GM12878 (cell line): ENCODE data around the gene NANOS2. TPM values are rescaled to one million over a fixed set of nuclear protein-coding genes. Genes with fewer than 3 reads are reported as not detected.

Experiments
- ATAC-seq: fragments of 200-7000 bp; cut with Tn5 transposase; 3 replicates; pipeline ENCODE4 v1.9.1; 2020; ENCODE audit warnings: mild to moderate bottlenecking, moderate library complexity
- BruUV-seq: library from RNA; stranded (reverse); fragments of 400-500 nt; replicated peaks from 2 replicates; lab custom pipeline; 2021; lab: Mats Ljungman, UMichigan
- CTCF ChIA-PET: fragments of 300-600 bp; sonication (Branson Sonifier 250); formaldehyde crosslinking; extraction: SDS; loops from one replicate; lab custom pipeline; 2021; ENCODE audit warnings: inconsistent platforms; lab: Yijun Ruan, JAX
- POLR2A ChIA-PET: fragments of 350-600 bp; formaldehyde crosslinking; extraction: SDS; loops from one replicate; lab custom pipeline; 2021; ENCODE audit warnings: inconsistent platforms; lab: Charles Lee
- RAD21 ChIA-PET: fragments of 300-600 bp; sonication (Branson Sonifier 250); formaldehyde crosslinking; loops from one replicate; lab custom pipeline; 2023; ENCODE audit warnings: antibody characterized with exemption; ENCODE audit not compliant: unreplicated experiment; lab: Charles Lee
- SMC1A ChIA-PET: fragments of 300-600 bp; sonication (Branson Sonifier 250); formaldehyde crosslinking; loops from one replicate; lab custom pipeline; 2023; ENCODE audit not compliant: unreplicated experiment, uncharacterized antibody; lab: Charles Lee
- DNase-seq: peaks from one replicate; pipeline ENCODE4 v3.0.0-alpha.2; 2011; ENCODE audit warnings: low read depth, low spot score
- FAIRE-seq: peaks from 3 replicates; lab custom pipeline; 2011; peaks lifted over from hg19 to GRCh38; lab: Jason Lieb, UNC
- H2AFZ ChIP-seq: 2 replicates; pipeline ENCODE4 v1.6.0; 2011; ENCODE audit warnings: low read depth, low read length, control low read depth; ENCODE audit not compliant: control insufficient read depth
- H3K27ac ChIP-seq: 2 replicates; pipeline ENCODE4 v1.5.1; 2011; ENCODE audit warnings: control low read depth; ENCODE audit not compliant: control insufficient read depth, insufficient read depth
- H3K27me3 ChIP-seq, 2 experiments: replicated peaks in 1 of 2; 2 replicates each; pipeline versions ENCODE4 v1.6.0 to v1.6.1; 2011; ENCODE audit warnings: low read length in 1 of 2; ENCODE audit not compliant: control insufficient read depth in 2 of 2, insufficient read depth in 2 of 2
- H3K36me3 ChIP-seq, 2 experiments: 2 replicates each; pipeline ENCODE4 v1.5.1; 2011; ENCODE audit warnings: low read length in 1 of 2; ENCODE audit not compliant: control insufficient read depth in 2 of 2, insufficient read depth in 2 of 2
- H3K4me1 ChIP-seq: 2 replicates; pipeline ENCODE4 v1.6.1; 2011; ENCODE audit warnings: mild to moderate bottlenecking, low read length, moderate library complexity, mixed read lengths; ENCODE audit not compliant: control insufficient read depth, insufficient read depth
- H3K4me2 ChIP-seq: 2 replicates; pipeline ENCODE4 v1.6.0; 2011; ENCODE audit warnings: control low read depth; ENCODE audit not compliant: control insufficient read depth, insufficient read depth
- H3K4me3 ChIP-seq: fragments of 200-600 bp; sonication (generic); 2 replicates; pipeline ENCODE4 v1.5.1; 2016
- H3K79me2 ChIP-seq: 2 replicates; pipeline ENCODE4 v1.6.0; 2011; ENCODE audit warnings: low read length; ENCODE audit not compliant: control insufficient read depth, insufficient read depth
- H3K9ac ChIP-seq: 2 replicates; pipeline ENCODE4 v1.8.0; 2011; ENCODE audit warnings: low read length, control low read depth, mixed read lengths; ENCODE audit not compliant: control insufficient read depth, insufficient read depth
- H3K9me3 ChIP-seq: replicated peaks from 3 replicates; pipeline ENCODE4 v1.5.1; 2011; ENCODE audit warnings: mild to moderate bottlenecking, low read length; ENCODE audit not compliant: control insufficient read depth, insufficient read depth
- H4K20me1 ChIP-seq: 2 replicates; pipeline ENCODE4 v1.6.0; 2011; ENCODE audit not compliant: control insufficient read depth, insufficient read depth
- ATF2 ChIP-seq: IDR thresholded peaks from 2 replicates; pipeline ENCODE4 v1.6.1; 2012; ENCODE audit warnings: low read length, inconsistent platforms
- ATF7 ChIP-seq: fragments of 450-650 bp; IDR thresholded peaks from 2 replicates; pipeline ENCODE4 v1.6.1; 2016; ENCODE audit warnings: low read depth, mild to moderate bottlenecking
- BACH1 ChIP-seq: fragments of 450-650 bp; IDR thresholded peaks from 2 replicates; pipeline ENCODE4 v1.6.1; 2017; ENCODE audit warnings: mild to moderate bottlenecking, borderline replicate concordance
- BHLHE40 ChIP-seq, 2 experiments: fragments of 450-650 bp in 1 of 2; IDR thresholded peaks; 2 replicates each; pipeline ENCODE4 v1.6.1; 2011 to 2017; ENCODE audit warnings: low read depth in 2 of 2, borderline replicate concordance in 1 of 2, improper control_type of control experiment in 1 of 2, low read length in 1 of 2, mild to moderate bottlenecking in 1 of 2
- EGR1 ChIP-seq, 2 experiments: IDR thresholded peaks; 1 replicate in 1 of 2; 2 replicates in 1 of 2; pipeline ENCODE4 v1.6.1; 2011 to 2012; ENCODE audit warnings: low read depth in 2 of 2, low read length in 2 of 2, borderline replicate concordance in 1 of 2, mild to moderate bottlenecking in 1 of 2, moderate library complexity in 1 of 2
- HDAC2 ChIP-seq: fragments of 200-600 bp; sonication (generic); IDR thresholded peaks from 2 replicates; pipeline ENCODE4 v1.6.1; 2017
- IRF3 ChIP-seq: fragments of 450-650 bp; IDR thresholded peaks from 2 replicates; pipeline ENCODE4 v1.6.1; 2014; ENCODE audit warnings: mild to moderate bottlenecking
- MEF2B ChIP-seq: fragments of 450-650 bp; IDR thresholded peaks from 2 replicates; pipeline ENCODE4 v1.6.1; 2018; ENCODE audit warnings: mild to moderate bottlenecking, moderate library complexity; ENCODE audit not compliant: partially characterized antibody, poor library complexity, severe bottlenecking
- MXI1 ChIP-seq: fragments of 150-350 bp; IDR thresholded peaks from 2 replicates; pipeline ENCODE4 v1.6.1; 2011; ENCODE audit warnings: low read depth, mild to moderate bottlenecking, inconsistent platforms, low read length, improper control_type of control experiment
- NBN ChIP-seq: fragments of 450-650 bp; IDR thresholded peaks from 2 replicates; pipeline ENCODE4 v1.6.1; 2016
- NFYA ChIP-seq: IDR thresholded peaks from 2 replicates; pipeline ENCODE4 v1.6.1; 2011; ENCODE audit warnings: low read depth, mild to moderate bottlenecking, low read length, improper control_type of control experiment, borderline replicate concordance
- PAX5 ChIP-seq: IDR thresholded peaks from 2 replicates; pipeline ENCODE4 v1.6.1; 2011; ENCODE audit warnings: low read depth, low read length, borderline replicate concordance
- RB1 ChIP-seq: fragments of 450-650 bp; formaldehyde crosslinking; IDR thresholded peaks from 2 replicates; pipeline ENCODE4 v1.6.1; 2017; ENCODE audit warnings: mild to moderate bottlenecking, borderline replicate concordance
- TCF3 ChIP-seq: IDR thresholded peaks from 2 replicates; pipeline ENCODE4 v1.6.1; 2012; ENCODE audit warnings: low read depth, mild to moderate bottlenecking, low read length, borderline replicate concordance; ENCODE audit not compliant: insufficient read depth
- TCF7 ChIP-seq: IDR thresholded peaks from 2 replicates; pipeline ENCODE4 v1.6.1; 2014; ENCODE audit warnings: antibody characterized with exemption, borderline replicate concordance
- ZBED1 ChIP-seq: IDR thresholded peaks from 2 replicates; pipeline ENCODE4 v1.6.1; 2016; ENCODE audit warnings: borderline replicate concordance
- ZNF207 ChIP-seq: fragments of 450-650 bp; IDR thresholded peaks from 2 replicates; pipeline ENCODE4 v1.6.1; 2014; ENCODE audit warnings: antibody characterized with exemption, mild to moderate bottlenecking, borderline replicate concordance
- WGBS: methylation state at CpG from one replicate; pipeline ENCODE4 v1.1.6; 2016; ENCODE audit warnings: low lambda C conversion rate; ENCODE audit not compliant: insufficient replicate concordance, insufficient coverage; ENCODE audit errors: missing lambda C conversion rate; 5-methylcytosine and 5-hydroxymethylcytosine counted together
- in situ Hi-C: fragments of 300-500 bp; cut with MboI; formaldehyde crosslinking; loops from 9 replicates; pipeline ENCODE4 v1.14.3; 2018; ENCODE audit warnings: mixed read lengths
- intact Hi-C: fragments of 100-400 bp; cut with micrococcal nuclease; formaldehyde crosslinking; loops from one replicate; pipeline ENCODE4 v1.14.2; 2022; ENCODE audit not compliant: unreplicated experiment
- polyA plus RNA-seq, 11 experiments: library from polyadenylated mRNA; depleted of rRNA in 4 of 11; unstranded in 6 of 11; stranded (reverse) in 5 of 11; fragments of >200 nt; fragmentation: Nextera tagmentation in 4 of 11; fragmentation: Illumina TruSeq in 1 of 11; extraction: Ambion mirVana in 4 of 11; extraction: Trizol in 1 of 11; gene quantifications; 1 replicate in 1 of 11; 2 replicates in 10 of 11; pipeline versions ENCODE4 v1.2.1 to v1.2.3, GENCODE V29; 2011 to 2016; ENCODE audit warnings: inconsistent platforms in 2 of 11, missing spikeins in 2 of 11, low read depth in 1 of 11
- total RNA-seq, 4 experiments: library from RNA; depleted of rRNA in 3 of 4; stranded (reverse); fragments of >200 nt in 3 of 4; fragmentation: Illumina TruSeq in 1 of 4; extraction: Trizol in 1 of 4; gene quantifications; 2 replicates each; pipeline versions ENCODE4 v1.2.1 to v1.2.3, GENCODE V29; 2013 to 2021
- TF ChIP-seq, protein P1 (sequence below): IDR thresholded peaks from 2 replicates; pipeline ENCODE4 v1.6.1; 2011; ENCODE audit warnings: borderline replicate concordance, low read depth, mild to moderate bottlenecking, moderate library complexity, low read length; ENCODE audit not compliant: insufficient read depth, poor library complexity, severe bottlenecking

NANOS2 gene
- total and polyA plus RNA-seq, 10 of the 15 experiments (the other 5 are each of a cell fraction or from before 2014, with no cell fraction given) = not detected

DNA sequence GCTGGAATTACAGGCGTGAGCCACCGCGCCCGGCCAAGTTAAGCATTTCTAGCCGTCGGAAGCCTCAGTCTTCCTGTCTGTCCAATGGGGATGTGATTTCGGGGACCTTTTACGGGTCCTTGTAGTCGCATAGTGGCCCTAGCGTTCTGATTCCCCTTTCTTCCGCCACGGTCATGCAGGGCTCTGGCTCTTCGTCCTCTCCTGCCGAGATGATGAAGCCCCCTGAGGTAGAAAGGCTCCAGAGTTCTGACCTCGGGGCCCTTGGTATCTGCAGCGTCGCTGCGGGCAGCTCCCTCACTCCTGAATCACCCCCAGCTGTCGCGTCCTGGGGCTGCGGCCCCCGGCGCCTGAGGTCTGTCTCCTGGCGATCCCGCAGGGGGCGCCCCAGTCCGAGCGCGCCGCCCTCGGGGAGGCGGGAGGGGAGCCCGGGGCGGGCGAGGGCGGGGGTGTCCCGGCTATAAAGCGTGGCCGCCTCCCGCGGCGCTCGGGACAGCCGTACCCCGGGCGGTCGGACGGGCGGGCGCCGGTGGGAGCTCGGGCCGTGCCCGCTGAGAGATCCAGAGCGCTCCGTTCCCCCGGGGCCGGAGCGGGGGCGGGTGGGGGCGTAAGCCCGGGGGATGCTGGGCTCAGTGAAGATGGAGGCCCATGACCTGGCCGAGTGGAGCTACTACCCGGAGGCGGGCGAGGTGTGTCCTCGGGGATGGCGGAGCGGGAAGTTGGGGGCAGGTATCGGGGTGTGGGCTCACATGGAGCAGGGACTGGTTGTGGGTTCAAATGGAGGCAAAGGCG lies 50.5 kb downstream of the NANOS2 start, which contains the start of gene FOXA3:
Gene FOXA3 (plus strand): TSS at position 487 of the 789 bp plus-strand sequence. CDS start 131 bp downstream, at position 618.
- Histone ChIP-seq H3K27ac (no peak within 1 kb of the TSS), H3K4me1 (peaks cover 5% of the 10 kb centered on the region), H3K9ac (peak within 1 kb of the TSS; percentile 20; the same call in 1 of the 2 replicates), H3K79me2 (peaks cover 26% of the 10 kb centered on the region), H3K9me3 (no peaks in the 10 kb centered on the region), H3K27me3 (peaks cover 0 to 6% of the 10 kb centered on the region in 2 experiments; a peak in 2 of 4 replicates), H3K36me3 (no peaks in the 10 kb centered on the region), H3K4me2 (peak within 1 kb of the TSS; percentile 98), H2AFZ (peak within 1 kb of the TSS; percentile 97), H4K20me1 (no peaks in the 10 kb centered on the region), H3K4me3 (peak within 1 kb of the TSS; percentile 69)
- FAIRE-seq (no peak), DNase-seq (no peak), ATAC-seq (peak; percentile 73)
- CTCF ChIA-PET = interaction anchor here (0.5 to 9.2 kb wide), 20 partner anchors 10 to 1980 kb away, joined by 3 to 194 read pairs (median 4); partner anchors contain the start of genes IRF2BP1, MYPOP and SIX5
- no TSS peak for BruUV-seq
- intact Hi-C loops = loop anchor here (1.0 kb wide), 2 partner anchors 18 to 22 kb away; partner anchors contain the start of gene IRF2BP1
- WGBS = 3% methylated on average over 52 of the region's 71 CpGs
- RAD21 ChIA-PET = interaction anchor here (0.5 to 5.2 kb wide), 16 partner anchors 12 to 754 kb away, joined by 3 to 159 read pairs (median 4); partner anchors contain the start of genes CCDC61, DMWD, FBXO46 and IRF2BP1
- SMC1A ChIA-PET = interaction anchor here (0.8 to 10.0 kb wide), 11 partner anchors 9 to 95 kb away, joined by 3 to 98 read pairs (median 4); partner anchors contain the start of genes IRF2BP1, MYPOP and SIX5
- POLR2A ChIA-PET = interaction anchor here (0.6 to 8.2 kb wide), 21 partner anchors 8 to 227 kb away, joined by 3 to 178 read pairs (median 4); partner anchors contain the start of genes CCDC61, DMWD, IRF2BP1 and MYPOP
- in situ Hi-C loops = no loop called here
- TF ChIP-seq TCF3 (0 out of 2 replicates have a peak, but pooled peaks have one; percentile 38), ATF7 (no peak), NBN (0 out of 2 replicates have a peak, but pooled peaks have one; percentile 5), BACH1 (peak; percentile 47; the same call in 1 of the 2 replicates), ATF2 (no peak), IRF3 (no peak), RB1 (peak; percentile 41; the same call in 1 of the 2 replicates), NFYA (no peak), ZNF207 (0 out of 2 replicates have a peak, but pooled peaks have one; percentile 49), HDAC2 (peak; percentile 70; the same call in 1 of the 2 replicates), TCF7 (no peak), MXI1 (peak; percentile 68), BHLHE40 (IDR thresholded peaks at IDR 0.05; ENCODE audit: borderline replicate concordance in 1 of 2, low read depth in 2 of 2, low read length in 1 of 2) (peak; percentile 70 to 84; a peak in 3 of 4 replicates), ZBED1 (no peak), MEF2B (peak; percentile 18), EGR1 (IDR thresholded peaks at IDR 0.05; ENCODE audit: borderline replicate concordance in 1 of 2, low read depth in 2 of 2, low read length in 2 of 2) (peak in 1 of 2 experiments; percentile 69; a peak in 1 of 3 replicates), PAX5 (no peak)
- TF ChIP-seq, protein P1, sequence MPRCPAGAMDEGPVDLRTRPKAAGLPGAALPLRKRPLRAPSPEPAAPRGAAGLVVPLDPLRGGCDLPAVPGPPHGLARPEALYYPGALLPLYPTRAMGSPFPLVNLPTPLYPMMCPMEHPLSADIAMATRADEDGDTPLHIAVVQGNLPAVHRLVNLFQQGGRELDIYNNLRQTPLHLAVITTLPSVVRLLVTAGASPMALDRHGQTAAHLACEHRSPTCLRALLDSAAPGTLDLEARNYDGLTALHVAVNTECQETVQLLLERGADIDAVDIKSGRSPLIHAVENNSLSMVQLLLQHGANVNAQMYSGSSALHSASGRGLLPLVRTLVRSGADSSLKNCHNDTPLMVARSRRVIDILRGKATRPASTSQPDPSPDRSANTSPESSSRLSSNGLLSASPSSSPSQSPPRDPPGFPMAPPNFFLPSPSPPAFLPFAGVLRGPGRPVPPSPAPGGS = peak; percentile 17
